ENCODE results near the gene TBC1D24.

TBC1D24 gene

DNA sequence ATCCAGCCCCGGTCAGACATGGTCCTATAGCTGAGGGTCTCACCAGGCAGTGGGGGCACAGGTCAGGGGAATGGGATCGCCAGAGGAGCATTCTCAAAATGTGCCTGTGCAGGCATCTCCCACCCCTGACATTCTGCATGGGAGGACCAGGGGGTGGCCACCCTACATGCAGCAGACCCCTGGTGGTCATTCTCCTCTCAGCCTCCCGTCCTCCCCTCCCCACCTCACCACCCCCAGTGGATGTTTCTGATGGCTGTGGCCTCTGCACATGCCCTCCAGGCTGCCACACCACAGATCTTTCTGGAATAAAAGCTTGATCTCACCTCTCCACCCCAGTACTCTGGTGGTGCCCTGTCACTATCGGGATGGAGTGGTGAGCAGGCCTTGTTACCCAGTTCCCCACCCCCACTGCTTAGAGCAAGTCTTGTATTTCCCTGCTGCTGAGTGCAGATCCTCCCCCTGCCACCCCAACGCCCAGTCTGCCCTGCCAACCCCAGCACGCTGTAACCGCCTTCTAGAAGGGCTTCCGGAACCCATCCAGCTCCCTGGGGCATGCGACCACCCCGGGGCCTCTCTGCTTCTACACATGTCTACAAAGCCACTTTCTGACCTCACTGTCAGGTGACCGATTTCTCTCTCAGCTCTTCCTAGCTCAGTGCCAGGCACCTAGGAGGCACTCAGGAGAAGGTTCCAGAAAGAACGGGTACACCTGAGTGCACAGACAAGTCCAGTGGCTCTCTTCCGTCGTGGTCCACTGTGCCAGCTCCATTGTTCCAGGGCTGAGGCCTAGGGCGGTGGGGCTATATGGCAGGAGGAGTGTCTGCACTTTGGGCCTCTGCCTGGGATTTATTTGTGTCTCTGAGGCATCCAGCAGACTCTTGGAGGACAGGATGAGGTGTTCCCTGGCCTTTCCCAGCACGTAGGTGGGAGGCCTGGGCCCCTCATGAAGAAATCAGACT is 9.3 kb downstream of the TBC1D24 start:
- no peak for DNase-seq

DNA sequence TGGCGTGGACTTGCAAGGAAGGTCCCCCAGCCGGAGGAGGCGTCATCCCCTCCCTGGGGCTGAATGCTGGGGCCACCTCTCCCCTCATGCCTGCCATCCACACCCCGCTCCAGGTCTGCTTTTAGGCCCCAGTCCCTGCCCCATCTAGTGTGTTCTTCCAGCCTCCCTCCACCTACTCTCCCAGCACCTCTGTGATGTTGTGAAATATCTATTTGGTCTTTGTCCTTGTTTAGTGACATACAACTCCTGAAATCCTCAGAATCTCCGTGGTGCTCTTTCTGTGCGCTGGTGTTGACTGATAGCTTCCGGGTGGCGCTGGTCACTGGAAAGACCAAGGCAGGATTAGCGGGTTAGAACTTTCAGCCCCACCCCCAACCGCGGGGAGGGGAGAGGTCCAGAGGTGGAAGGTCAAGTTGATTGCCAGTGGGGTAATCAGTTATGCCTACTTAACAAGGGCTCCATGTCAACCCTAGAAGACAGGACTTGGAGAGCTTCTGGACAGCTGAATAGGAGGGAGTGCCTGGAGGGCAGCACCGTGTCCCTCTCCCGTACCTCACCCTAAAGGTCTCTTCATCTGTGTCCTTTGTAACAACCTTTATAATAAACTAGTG is 10.1 kb downstream of the TBC1D24 start:
- no peak for DNase-seq

DNA sequence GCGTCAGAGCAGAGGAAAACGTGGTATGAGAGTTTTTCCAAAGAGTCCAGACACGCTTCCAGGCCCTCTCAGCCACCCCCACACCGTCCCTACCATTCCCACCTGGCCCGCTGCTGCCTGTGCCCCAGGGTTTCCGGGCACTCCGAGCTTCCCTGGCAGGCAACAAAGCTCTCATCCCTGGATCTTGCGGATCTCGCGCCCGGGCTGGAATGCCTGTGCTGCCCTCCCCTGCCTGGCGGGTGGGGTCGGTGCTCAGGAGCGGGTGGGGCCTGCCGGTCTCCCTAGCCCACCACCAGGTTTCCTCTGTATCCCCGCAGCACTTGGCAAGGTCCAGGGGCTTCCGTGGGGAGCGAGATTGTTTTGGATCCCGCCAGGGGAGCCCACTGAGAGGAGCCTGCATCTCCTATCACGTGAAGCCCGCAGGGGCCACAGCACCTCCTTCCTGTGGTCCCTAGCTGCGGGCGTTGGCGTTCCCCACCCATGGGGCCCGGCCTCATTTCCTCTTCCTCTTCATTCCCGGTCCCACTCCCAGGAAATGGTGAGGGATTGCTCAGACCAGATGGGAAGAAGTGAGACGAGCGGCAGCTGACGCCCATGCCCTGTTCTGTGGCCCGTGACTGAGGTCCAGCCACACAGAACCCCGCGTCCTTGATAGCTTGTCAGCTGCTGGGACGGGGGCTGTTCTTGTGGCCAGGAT is 11.0 kb downstream of the TBC1D24 start:
- DNase-seq: no peak

DNA sequence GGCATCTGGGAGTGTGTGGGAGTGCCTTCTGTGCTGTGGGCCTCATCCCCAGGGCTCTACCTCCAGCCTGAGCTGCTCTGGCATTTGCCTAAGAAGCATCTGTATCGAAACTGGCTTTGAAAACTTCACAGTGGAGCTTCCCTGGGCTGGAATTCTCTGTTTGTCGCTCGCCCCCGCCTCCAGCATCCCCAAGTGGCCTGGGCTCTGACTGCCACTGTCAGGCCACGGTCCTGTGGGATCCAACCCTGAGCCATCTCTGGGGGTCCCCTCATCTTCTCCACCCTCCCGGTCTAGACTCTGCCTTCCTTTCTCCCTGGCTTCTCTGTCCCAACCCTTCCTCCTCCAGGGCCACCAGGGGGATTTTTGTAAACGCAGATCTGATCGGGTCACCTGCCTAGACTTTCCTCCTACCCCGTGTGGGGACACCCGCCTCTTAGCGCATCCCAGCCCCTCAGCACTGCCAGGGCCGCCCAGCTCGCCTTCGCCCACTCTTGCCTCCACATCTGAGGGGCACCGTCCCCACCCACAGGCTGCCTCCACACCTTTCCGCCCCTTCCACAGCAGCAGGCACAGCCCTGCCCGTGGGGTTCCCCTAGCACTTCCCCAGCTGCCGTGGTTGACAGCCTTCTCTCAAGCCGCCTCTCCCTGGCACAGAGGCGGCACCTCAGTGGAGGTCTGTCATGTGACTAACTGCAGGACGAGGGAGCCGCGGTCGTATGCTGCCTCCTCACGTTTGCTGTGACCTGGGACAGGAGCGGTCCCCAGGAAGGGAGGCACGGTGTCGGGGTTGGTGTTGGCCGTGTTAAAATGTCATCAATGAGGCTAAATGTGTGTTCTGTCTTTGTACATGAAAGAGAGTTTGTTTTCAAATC is 12.0 kb downstream of the TBC1D24 start:
- DNase-seq: peak; percentile 77 to 81

DNA sequence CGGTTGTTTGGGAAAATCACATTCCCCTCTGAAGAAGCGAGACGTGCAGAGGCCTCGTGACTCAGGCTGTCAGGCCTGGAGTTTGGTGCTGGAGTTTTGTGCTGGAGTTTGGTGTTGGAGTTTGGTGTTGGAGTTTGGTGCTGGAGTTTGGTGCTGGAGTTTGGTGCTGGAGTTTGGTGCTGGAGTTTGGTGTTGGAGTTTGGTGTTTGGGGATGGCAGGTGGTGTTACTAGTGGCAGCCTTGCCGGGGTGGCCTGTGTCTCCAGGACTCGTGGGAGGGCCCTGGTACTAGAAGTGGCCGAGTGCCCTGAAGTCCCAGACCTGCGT is 12.6 kb downstream of the TBC1D24 start:
- DNase-seq: no peak

DNA sequence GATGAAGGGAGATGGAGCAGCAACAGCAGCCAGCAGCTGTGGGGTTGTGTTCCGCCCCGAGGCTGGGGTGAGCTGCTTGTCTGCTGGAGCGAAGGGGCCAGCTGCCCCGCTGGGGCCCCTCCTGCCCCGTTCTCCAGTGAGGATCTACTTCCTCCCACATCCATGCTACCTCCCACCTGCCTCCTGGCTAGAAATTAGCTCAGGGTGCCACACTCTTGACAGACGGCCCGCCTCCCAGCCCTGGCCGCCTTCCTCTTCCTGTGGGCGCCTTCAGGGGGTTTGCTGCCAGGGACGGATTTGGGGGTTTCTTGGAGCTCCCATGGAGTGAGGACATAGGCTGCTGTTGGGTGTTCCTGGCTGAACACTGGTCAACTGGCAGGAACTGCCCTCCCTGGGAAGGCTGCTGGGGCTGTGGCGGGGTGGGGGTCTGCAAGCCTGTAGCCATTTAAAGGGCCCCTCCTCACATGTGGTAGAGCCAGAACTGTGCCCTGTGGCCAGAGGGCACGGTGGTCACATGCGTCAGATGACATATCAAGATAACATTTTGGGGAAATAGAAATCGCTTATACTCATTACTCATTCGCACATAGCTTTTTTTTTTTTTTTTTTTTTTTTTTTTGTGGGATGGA is 13.1 kb downstream of the TBC1D24 start:
- DNase-seq: no peak

DNA sequence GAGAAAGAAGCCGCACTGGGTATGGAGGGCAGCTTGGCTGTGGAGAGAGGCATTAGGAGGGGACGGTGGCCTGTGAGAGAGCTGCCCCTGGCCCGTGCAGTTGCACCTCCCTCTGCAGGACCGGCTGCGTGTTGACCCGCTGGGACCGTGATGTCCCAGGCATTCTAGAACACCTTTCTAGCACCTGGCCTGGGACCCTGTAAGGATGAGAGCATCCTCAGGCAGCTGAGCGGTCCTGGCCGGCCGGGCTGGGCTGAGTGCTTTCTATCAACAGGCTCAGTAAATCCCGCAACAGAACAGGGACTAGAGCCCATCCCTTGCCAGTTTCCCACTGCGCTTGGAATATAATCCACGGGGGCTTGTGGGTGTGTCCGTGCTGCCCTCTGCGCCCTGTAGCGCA is 14.7 kb downstream of the TBC1D24 start:
- no peak for DNase-seq

DNA sequence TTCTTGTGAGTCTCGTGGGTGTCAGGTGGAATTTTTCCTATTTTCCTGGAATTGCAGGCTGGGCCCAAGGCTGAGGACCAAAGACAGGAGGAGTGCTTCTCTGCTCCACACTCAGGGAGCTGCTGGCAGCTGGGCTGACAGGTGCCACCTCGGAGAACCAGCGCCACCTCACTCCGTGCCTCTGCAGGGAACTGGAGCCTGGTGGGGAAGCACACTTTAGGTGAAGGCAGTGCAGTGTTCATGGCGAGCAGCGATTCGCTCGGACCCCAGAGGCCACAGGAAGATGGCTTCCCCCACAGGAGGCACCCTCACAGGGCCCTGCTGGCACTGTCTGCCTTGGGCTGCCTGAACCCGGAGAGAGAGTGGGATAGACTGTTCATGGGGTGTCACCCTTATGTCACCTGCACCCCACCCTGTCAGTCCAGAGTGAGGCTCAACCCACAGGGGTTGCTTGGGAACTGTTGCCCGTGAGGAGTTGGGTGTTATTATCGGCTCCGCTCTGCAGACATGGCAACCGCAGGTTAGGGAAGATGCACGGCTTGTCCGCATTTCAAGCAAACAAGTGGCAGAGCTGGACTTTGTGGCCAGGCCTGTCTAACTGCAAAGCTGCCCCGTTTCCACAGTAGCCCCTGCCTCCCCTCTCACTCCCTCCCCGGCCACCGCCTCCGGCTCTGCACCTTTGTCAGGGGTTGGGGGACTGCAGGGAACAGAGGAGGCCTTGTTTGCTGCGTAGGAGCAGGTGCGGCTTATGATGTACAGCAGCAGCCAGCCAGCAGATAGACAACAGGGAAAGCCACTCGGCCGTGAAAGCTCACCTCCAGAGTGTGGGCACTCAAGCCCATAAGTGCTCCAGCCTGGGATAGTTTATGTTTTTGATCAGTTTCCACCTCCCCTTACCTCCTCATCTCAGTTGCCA is 15.5 kb downstream of the TBC1D24 start:
- no peak for DNase-seq

DNA sequence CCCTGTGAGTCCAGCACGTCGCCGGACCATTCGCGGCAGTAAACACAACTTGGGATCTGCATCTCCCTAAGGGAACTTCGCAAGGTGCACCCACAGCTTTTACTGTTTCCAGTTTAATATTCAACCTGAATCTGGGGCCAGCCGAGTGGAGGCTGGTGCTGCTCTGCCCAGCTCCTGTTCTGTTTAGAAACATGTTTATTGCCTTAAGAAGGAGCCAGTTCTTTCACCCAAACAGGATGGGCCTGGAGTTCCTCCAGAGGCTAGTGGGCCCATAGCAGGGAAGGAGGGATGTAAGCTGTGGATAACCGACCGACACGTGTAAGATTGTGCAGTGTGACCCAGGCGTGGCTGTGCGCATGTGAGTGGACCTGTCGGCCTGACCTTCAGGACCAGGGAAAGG is 17.4 kb downstream of the TBC1D24 start:
- DNase-seq: no peak

DNA sequence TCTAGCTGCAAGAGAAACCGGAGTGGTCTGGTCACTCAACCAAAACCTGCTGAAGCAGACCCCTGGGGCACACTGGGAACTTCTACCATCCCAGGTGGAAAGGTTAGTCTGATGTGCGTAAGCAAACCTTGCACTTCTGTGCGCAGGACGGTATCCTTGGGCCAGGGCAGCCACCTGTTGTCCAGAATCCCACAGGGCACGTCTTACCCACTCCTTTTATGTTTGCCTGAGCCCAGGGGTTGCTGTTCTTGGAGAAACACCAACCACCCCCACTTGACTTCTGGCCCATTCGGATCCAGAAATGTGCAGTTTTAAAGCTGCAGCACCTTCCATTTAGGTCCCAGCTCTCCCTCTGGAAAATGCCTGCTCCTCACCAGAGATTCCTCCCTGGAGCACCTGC is 18.7 kb downstream of the TBC1D24 start:
- DNase-seq: no peak

DNA sequence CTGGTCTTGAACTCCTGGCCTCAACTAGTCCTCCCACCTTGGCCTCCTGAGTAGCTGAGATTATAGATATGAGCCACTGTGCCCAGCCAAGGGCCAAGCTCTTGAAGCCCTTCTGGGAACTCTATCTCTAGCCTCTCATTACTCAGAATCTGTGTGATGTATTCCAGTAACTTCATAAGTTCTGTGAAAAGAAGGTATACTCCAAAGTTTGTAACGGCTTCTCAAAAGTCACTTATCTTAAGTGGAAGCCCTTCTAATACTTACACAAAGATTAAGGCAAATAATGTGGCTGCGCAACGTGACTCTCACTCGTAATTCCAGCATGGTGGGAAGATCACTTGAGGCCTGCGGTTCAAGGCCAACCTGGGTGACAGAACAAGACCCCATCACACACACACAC is 19.7 kb downstream of the TBC1D24 start:
- no peak for DNase-seq

DNA sequence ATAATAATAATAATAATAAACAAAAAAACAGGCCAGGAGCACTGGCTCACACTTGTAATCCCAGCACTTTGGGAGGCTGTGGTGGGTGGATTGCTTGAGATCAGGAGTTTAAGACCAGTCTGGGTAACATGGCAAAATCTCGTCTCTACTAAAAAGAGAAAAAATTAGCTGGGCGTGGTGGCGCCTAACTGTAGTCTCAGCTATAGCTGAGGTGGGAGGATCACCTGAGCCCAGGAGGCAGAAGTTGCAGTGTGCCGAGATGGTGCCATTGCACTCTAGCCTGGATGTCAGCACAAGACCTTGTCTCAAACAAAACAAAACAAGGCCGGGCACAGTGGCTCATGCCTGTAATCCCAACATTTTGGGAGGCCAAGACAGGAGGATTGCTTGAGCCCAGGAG is 20.1 kb downstream of the TBC1D24 start:
- DNase-seq: no peak

DNA sequence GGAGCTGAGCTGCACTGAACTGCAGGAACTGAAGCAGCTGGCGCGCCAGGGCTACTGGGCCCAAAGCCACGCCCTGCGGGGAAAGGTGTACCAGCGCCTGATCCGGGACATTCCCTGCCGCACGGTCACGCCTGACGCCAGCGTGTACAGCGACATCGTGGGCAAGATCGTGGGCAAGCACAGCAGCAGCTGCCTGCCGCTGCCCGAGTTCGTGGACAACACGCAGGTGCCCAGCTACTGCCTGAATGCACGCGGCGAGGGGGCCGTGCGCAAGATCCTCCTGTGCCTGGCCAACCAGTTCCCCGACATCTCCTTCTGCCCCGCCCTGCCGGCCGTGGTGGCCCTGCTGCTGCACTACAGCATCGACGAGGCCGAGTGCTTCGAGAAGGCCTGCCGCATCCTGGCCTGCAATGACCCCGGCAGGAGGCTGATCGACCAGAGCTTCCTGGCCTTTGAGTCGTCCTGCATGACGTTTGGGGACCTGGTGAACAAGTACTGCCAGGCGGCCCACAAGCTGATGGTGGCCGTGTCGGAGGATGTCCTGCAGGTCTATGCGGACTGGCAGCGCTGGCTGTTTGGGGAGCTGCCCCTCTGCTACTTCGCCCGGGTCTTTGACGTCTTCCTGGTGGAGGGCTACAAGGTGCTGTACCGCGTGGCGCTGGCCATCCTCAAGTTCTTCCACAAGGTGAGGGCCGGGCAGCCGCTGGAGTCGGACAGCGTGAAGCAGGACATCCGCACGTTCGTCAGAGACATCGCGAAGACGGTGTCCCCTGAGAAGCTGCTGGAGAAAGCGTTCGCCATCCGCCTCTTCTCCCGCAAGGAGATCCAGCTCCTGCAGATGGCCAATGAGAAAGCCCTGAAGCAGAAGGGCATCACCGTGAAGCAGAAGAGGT is 21.5 kb downstream of the TBC1D24 start:
- DNase-seq: no peak

DNA sequence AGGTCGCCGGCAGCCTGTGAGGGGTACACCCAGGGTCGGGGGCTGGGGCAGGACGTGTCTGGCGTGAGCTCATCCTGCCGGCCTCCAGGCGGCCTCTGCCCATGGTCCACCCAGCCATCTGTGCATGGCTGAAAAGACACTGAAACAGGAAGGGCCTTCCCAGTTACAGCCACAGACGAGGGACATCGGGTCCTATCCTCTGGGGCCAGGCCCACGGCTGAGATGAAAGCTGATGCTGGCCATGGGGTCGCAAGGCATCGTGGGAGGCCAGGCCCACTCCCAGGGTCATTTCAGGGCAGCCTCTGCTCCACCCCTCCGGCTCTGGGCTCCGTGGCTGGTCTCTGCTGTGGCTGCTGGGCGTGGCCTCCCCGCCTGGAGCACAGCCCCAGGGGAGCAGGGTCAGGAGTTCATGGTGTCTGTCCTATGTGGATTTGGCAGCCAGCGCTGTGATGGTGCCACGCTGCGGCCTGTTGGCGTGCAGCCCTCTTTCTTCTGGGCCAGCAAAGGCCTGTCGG is 22.2 kb downstream of the TBC1D24 start:
- no peak for DNase-seq

DNA sequence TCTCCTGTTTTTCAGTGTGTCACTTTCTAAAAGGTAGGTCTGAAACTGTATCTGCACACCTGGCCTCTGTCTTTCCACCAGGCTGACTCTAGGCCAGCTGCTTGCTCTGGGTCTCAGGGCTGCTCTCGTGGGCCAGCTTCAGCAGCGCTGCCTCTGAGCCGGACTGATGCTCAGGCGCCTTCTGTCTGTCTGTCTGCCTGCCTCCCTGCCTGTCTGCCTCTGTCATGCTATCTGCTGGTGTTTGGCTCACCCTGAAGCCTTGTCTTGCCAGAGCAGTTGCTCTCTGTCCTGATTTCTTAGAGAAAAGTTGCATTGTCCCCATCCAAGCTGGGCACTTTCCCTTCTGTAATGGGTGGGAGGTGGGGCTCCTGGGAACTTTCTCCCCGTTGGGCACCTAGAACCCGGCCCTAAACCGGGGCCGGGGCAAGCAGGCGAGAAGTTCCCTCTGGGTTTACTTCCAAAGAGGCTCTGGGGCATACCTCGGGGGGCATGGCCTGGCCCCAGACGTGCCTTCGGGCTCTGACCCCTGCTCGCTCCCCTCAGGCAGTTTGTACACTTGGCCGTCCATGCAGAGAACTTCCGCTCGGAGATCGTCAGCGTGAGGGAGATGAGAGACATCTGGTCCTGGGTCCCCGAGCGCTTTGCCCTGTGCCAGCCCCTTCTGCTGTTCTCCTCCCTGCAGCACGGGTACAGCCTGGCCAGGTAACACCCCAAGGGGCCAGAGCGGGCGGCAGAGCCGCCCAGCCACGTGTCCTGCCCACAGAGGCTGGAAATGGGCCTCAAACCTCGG is 23.0 kb downstream of the TBC1D24 start:
- DNase-seq: no peak

DNA sequence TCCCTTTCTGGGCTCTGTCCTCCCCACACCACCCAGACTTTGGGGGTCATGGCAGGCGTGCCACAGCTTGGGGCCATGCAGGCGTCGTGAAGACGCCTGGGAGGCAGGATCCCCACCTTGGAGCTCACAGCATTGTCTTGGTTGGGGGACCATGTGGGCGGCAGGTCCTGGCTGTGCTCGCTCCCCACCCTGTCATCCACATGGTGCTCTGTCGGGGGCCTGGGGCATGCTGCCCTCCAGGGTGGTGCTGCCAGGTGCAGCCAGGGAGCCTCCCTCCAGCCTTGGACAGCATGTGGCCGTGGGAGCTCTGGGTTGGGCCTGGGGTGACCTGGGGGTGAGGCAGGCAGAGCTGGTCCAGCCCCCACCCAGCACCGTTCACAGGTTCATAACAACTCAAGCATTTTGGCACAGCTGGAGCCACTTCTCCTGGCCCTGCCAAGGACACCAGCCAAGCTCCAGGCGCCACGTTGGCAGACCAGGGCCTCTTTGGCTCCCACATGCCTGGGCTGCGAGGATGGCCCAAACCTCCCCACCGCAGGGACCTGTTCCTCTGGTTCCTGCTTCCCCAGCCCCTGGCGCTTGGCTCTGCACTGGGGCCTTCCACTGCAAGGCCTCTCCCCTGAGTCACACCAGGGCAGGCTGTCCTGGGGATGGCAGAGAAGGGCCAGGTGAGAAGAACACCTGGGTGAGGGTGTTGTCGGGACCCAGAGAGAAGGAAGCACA is 23.8 kb downstream of the TBC1D24 start:
- no peak for DNase-seq

DNA sequence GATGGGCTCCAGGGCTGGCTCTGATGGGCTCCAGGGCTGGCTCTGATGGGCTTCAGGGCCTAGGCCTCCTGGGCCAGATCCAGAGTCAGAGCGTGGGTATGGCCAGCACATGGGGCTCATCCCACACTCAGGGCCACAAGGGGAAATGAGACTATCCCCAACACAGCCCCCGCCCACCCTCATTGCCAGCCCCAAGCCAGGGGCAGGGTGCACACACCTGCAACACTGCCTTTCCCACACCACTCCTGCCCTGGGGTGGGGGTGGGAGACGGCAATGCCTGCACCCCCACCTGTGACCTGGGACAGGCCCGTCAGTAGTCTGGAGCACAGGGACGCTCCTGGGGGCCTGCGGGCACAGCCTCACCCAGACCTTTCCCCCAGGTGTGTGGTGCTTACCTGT is 24.5 kb downstream of the TBC1D24 start:
- DNase-seq: no peak

DNA sequence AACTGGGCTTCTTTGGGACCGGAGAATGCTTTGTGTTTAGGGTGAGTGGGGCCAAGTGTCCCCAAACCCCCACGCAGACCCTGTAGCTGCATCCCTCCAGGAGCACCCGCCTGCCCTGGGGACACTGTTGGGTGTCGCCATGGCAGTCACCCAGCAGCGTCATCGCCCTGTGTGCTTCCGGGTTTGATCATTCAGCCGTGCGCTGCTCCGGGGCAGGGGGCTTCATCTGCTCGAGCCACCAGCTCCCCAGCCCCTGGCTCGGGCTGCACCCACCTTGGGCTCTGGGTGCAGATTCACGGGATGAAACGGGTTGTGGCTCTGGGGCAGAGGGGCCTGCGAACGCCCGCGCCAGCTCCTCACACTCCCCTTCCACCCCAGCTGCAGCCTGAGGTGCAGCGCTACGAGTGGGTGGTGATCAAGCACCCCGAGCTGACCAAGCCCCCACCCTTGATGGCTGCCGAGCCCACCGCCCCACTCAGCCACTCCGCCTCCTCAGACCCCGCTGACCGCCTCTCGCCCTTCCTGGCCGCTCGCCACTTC is 25.0 kb downstream of the TBC1D24 start:
- DNase-seq: no peak

All from activated CD4-positive, alpha-beta T cell treated with anti-CD3 and anti-CD28 coated beads, Interleukin-2, amount 50 U/mL, for 4 hours (primary cell).